SJSA1 (cell line): Measurements from ENCODE around the gene NCOA7. TPM values are rescaled to one million over a fixed set of nuclear protein-coding genes. Genes with fewer than 3 reads are reported as not detected.
"Not testable (repeated sequence)": the region's sequence is repeated elsewhere in the genome, so short reads cannot be mapped to it uniquely, and the experiment has no call there.

Experiments
- DNase-seq, 2 experiments: peaks; one replicate each; pipeline ENCODE4 v3.0.0-alpha.2; 2015 to 2020; ENCODE audit warnings: low spot score in 2 of 2, low read depth in 1 of 2
- H3K27ac ChIP-seq: fragments of 250-450 bp; sonication (Bioruptor Pico); 2 replicates; pipeline ENCODE4 v1.5.1; 2020; ENCODE audit warnings: mild to moderate bottlenecking, moderate library complexity
- H3K27me3 ChIP-seq: fragments of 250-450 bp; sonication (Bioruptor Pico); replicated peaks from 2 replicates; pipeline ENCODE4 v1.5.1; 2020; ENCODE audit warnings: mild to moderate bottlenecking, moderate library complexity
- H3K36me3 ChIP-seq: fragments of 250-450 bp; sonication (Bioruptor Pico); 2 replicates; pipeline ENCODE4 v1.5.1; 2020; ENCODE audit warnings: mild to moderate bottlenecking
- H3K4me1 ChIP-seq: fragments of 250-450 bp; sonication (Bioruptor Pico); replicated peaks from 2 replicates; pipeline ENCODE4 v1.6.1; 2021; ENCODE audit warnings: mild to moderate bottlenecking
- H3K4me3 ChIP-seq: fragments of 250-450 bp; sonication (Bioruptor Pico); 2 replicates; pipeline ENCODE4 v1.5.1; 2020; ENCODE audit warnings: mild to moderate bottlenecking
- H3K9me3 ChIP-seq: fragments of 250-450 bp; sonication (Bioruptor Pico); replicated peaks from 2 replicates; pipeline ENCODE4 v1.5.1; 2020; ENCODE audit warnings: mild to moderate bottlenecking
- total RNA-seq: library from RNA; depleted of rRNA; stranded (reverse); fragments of >200 nt; shearing (Covaris generic); gene quantifications from 2 replicates; pipeline ENCODE4 v1.2.3, GENCODE V29; 2014

Gene NCOA7
- total RNA-seq, 1 experiment from 2014 or later = 8.5 TPM

DNA sequence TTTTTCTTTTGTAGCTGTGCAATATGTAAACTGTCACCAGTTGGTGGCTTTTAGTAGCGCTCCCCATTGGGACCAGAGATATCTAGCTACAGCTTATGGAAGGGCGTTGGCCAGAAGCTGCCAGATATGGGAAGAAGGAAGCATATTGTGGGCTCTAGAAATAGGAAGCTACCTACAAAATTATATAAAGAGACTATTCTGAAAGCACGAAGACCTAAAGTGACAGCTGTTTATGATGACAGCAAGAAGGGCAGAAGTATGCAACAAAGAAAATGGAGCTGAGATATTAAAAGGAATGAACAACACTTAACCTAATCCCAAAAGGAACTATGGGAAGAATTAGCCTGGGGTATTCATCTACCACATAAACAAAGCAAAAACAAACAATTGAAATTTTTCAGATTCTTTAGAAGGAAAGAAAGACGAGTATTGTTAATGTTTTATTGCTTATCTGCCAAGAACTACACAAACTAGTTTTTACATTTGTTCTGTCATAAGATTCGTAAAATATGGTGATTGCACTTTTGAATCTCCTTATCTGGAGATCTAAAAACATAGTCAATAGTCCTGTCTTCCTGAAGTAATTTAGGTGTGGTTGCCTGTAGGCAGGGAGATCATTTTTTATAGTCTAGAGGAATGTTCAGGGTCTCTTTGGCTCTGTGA is 81.6 kb downstream of the NCOA7 start:
- Histone ChIP-seq H3K4me3 (peak overlapping the region; percentile 12; the same call in 1 of the 2 replicates), H3K4me1 (peaks cover 36% of the 10 kb centered on the region)
- peak in 1 of 2 experiments; percentile 83 for DNase-seq

DNA sequence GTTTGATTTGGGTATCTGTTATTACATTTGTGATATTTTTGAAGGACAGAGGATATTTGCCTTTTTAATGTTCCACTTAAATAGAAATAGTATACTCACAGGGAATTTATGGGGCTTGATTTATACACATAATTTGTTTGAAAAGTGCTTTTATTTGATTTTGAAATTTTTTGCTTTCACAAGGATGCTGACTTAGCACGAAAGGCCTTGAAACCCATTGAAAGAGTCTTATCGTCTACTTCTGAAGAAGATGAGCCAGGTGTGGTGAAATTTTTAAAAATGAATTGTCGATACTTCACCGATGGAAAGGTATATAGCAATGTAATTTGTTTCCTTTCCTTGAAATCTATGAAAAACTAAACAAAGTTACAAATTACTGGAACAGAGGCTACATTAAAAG is 91.5 kb downstream of the NCOA7 start:
- Histone ChIP-seq H3K27ac (no peak overlapping the region), H3K4me3 (no peak overlapping the region), H3K36me3 (peaks cover 5% of the 10 kb centered on the region; the same call in 1 of the 2 replicates), H3K27me3 (no peaks in the 10 kb centered on the region), H3K4me1 (no peaks in the 10 kb centered on the region), H3K9me3 (no peaks in the 10 kb centered on the region)
- DNase-seq = no peak

More for the DNA sequence above, 81.6 kb downstream of the NCOA7 start:
- peak overlapping the region; percentile 92 for H3K27ac ChIP-seq
- H3K27me3 ChIP-seq = no peaks in the 10 kb centered on the region
- H3K9me3 ChIP-seq = no peaks in the 10 kb centered on the region
- no peaks in the 10 kb centered on the region for H3K36me3 ChIP-seq

GRCh38 chr6:125884634-125885371 is 94.0 kb downstream of the NCOA7 start:
- Histone ChIP-seq H3K4me3 (no peak overlapping the region), H3K4me1 (no peaks in the 10 kb centered on the region), H3K36me3 (peaks cover 5% of the 10 kb centered on the region; the same call in 1 of the 2 replicates), H3K27me3 (no peaks in the 10 kb centered on the region), H3K9me3 (no peaks in the 10 kb centered on the region), H3K27ac (no peak overlapping the region)
- no peak for DNase-seq

DNA sequence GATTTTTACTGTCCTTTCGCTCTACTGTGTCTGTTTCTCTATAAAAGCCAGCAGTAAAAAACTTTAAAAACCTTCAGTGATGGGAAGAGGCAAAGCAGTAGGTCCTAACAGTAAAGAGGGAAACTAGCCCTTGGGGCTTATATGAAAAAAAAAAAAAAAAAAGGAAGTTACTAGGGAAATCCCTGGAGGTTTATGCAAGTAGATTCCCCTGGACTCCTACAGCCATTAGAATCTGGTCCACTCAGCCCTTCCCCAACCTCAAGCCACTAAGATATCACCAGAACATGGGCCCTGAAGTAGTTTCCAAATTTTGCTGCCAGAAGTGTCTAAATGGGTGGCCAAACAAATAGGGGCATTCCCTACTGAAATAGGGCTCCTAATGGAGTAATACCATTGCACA is 95.3 kb downstream of the NCOA7 start:
- H3K27ac ChIP-seq = no peak overlapping the region
- H3K4me3 ChIP-seq = no peak overlapping the region
- no peaks in the 10 kb centered on the region for H3K27me3 ChIP-seq
- DNase-seq = no peak
- H3K4me1 ChIP-seq = no peaks in the 10 kb centered on the region
- H3K9me3 ChIP-seq = no peaks in the 10 kb centered on the region
- H3K36me3 ChIP-seq = peaks cover 5% of the 10 kb centered on the region; the same call in 1 of the 2 replicates

GRCh38 chr6:125886914-125887313 is 96.2 kb downstream of the NCOA7 start:
- Histone ChIP-seq H3K9me3 (no peaks in the 10 kb centered on the region), H3K4me3 (no peak overlapping the region), H3K27me3 (no peaks in the 10 kb centered on the region), H3K27ac (no peak overlapping the region), H3K36me3 (peaks cover 5% of the 10 kb centered on the region; the same call in 1 of the 2 replicates), H3K4me1 (no peaks in the 10 kb centered on the region)
- DNase-seq = no peak

- H3K4me3 ChIP-seq = no peak overlapping the region
- peaks cover 2% of the 10 kb centered on the region; the same call in 1 of the 2 replicates for H3K36me3 ChIP-seq
- no peaks in the 10 kb centered on the region for H3K4me1 ChIP-seq
- H3K27me3 ChIP-seq = no peaks in the 10 kb centered on the region
- H3K27ac ChIP-seq = no peak overlapping the region
- no peaks in the 10 kb centered on the region for H3K9me3 ChIP-seq
- no peak for DNase-seq
Measured at GRCh38 chr6:125887372-125887771, 96.6 kb downstream of the NCOA7 start.

GRCh38 chr6:125888989-125889656 is 98.4 kb downstream of the NCOA7 start:
- Histone ChIP-seq H3K27ac (no peak overlapping the region), H3K36me3 (no peaks in the 10 kb centered on the region), H3K4me3 (no peak overlapping the region), H3K27me3 (no peaks in the 10 kb centered on the region), H3K9me3 (no peaks in the 10 kb centered on the region), H3K4me1 (peaks cover 4% of the 10 kb centered on the region; the same call in 1 of the 2 replicates)
- DNase-seq = peak in 1 of 2 experiments; percentile 25

GRCh38 chr6:125899726-125900182 is 109.0 kb downstream of the NCOA7 start:
- no peaks in the 10 kb centered on the region for H3K9me3 ChIP-seq
- H3K4me3 ChIP-seq = no peak overlapping the region
- no peaks in the 10 kb centered on the region for H3K4me1 ChIP-seq
- DNase-seq = no peak
- no peak overlapping the region for H3K27ac ChIP-seq
- no peaks in the 10 kb centered on the region for H3K27me3 ChIP-seq
- H3K36me3 ChIP-seq = no peaks in the 10 kb centered on the region

- Histone ChIP-seq H3K4me3 (no peak overlapping the region), H3K36me3 (no peaks in the 10 kb centered on the region), H3K27me3 (no peaks in the 10 kb centered on the region), H3K27ac (no peak overlapping the region), H3K9me3 (no peaks in the 10 kb centered on the region), H3K4me1 (peaks cover 11% of the 10 kb centered on the region)
- DNase-seq = no peak
Measured at GRCh38 chr6:125904871-125905270, 114.1 kb downstream of the NCOA7 start.

GRCh38 chr6:125906158-125906998 is 115.6 kb downstream of the NCOA7 start:
- Histone ChIP-seq H3K4me1 (peaks cover 23% of the 10 kb centered on the region), H3K4me3 (no peak overlapping the region), H3K27ac (no peak overlapping the region), H3K27me3 (no peaks in the 10 kb centered on the region), H3K36me3 (no peaks in the 10 kb centered on the region), H3K9me3 (no peaks in the 10 kb centered on the region)
- peak; percentile 21 to 52 for DNase-seq

DNA sequence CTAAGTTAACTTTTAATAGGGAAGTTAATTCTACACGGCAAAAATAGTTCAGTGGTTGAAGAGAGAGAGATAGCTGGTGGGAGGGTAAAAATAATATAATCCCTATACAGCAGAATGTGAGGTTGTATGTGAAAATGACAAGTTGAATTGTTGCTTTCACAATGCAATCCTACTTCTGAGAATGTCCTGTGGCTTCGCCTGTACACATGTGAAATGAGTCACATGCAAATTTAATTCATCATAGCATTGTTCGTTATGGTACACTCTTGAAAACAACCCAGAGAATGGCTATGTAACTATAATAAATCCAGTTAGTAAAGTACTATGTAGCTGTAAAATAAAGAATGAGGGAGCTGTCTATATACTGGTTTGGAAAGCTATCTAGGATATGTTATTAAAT is 119.8 kb downstream of the NCOA7 start:
- DNase-seq = peak in 1 of 2 experiments; percentile 46
- H3K36me3 ChIP-seq = no peaks in the 10 kb centered on the region
- H3K4me1 ChIP-seq = peaks cover 34% of the 10 kb centered on the region
- H3K4me3 ChIP-seq = no peak overlapping the region
- no peaks in the 10 kb centered on the region for H3K27me3 ChIP-seq
- no peaks in the 10 kb centered on the region for H3K9me3 ChIP-seq
- peak overlapping the region; percentile 50 for H3K27ac ChIP-seq

GRCh38 chr6:125911051-125911451 is 120.3 kb downstream of the NCOA7 start:
- not testable (repeated sequence) for DNase-seq, H3K9me3 ChIP-seq, H3K36me3 ChIP-seq, H3K27ac ChIP-seq, H3K4me3 ChIP-seq, H3K27me3 ChIP-seq
- H3K4me1 ChIP-seq = peaks cover 34% of the 10 kb centered on the region

GRCh38 chr6:125912430-125912829 is 121.7 kb downstream of the NCOA7 start:
- H3K27ac ChIP-seq, H3K9me3 ChIP-seq, DNase-seq, H3K4me3 ChIP-seq, H3K36me3 ChIP-seq, H3K27me3 ChIP-seq: not testable (repeated sequence)
- H3K4me1 ChIP-seq = peaks cover 28% of the 10 kb centered on the region
